Measurements from ENCODE around the gene HAS3.

- TF ChIP-seq POLR2AphosphoS5 (IDR thresholded peaks at IDR 0.05; ENCODE audit: low read depth, low read length) (no peak), POLR2A (IDR thresholded peaks at IDR 0.05; ENCODE audit: low read depth, low read length) (no peak)
Observed at GRCh38 chr16:69064124-69064763, 41.2 kb upstream of the HAS3 start.

Data from GM12892 (cell line).